ENCODE measurements around the gene APP. TPM values are rescaled to one million over a fixed set of nuclear protein-coding genes. Genes with fewer than 3 reads are reported as not detected.
A peak's percentile ranks its signal among the peaks of the same experiment; 100 is the strongest.
"Not testable (repeated sequence)": the region's sequence is repeated elsewhere in the genome, so short reads cannot be mapped to it uniquely, and the experiment has no call there.

The APP gene
- total RNA-seq, 1 experiment from 2014 or later, result 75.9 TPM

- DNase-seq (ENCODE audit: low read depth), result peak; percentile 10
These were observed 70.9 kb downstream of the APP start for GRCh38 chr21:26099610-26100219.

DNA sequence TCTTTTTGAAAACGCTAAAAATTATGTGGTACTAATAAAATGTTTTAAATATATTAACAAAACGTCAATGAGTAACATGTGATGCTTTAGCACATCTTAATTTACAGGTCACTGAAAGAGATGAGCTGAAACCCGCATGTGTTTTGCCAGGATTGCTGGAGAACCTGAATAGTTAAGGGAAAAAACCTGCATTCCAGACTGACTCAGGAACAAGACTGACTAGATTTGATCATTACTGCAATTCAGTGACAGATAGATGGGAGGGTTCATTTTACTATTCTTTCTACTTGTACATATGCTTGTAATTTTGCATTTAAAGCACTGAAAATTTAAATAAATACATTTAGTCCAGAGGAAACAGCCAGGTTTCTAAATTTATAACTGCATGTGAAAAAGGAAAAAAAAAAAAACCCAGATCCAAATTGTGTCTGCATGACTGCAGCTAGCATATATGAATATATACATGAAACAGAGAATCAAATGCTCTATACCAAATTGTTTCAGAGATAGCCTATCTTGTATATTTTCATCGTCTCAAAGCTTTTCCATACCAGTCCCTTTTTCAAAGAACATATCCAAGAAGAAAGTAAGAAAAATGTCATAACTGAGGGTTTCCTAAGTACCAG lies 71.7 kb downstream of the APP start:
- no peak for DNase-seq (ENCODE audit: low read depth)

DNA sequence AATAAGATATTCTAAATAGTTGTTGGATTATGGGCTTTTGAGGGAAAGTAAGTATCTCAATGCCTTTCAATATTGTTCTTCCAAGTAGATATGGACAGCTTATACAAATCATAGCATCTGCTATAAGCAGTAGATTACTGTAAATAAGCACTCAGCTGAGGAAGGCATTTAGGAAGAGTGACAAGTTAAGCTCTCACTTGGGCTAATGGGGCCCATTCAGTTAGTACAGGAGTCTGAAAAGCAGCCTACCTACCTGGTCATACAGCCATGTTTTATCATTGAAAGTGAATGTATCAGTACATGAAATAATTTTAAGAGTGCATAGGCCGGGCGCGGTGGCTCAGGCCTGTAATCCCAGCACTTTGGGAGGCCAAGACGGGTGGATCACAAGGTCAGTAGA lies 73.1 kb downstream of the APP start:
- no peak for DNase-seq (ENCODE audit: low read depth)

GRCh38 chr21:26096494-26097371 lies 73.8 kb downstream of the APP start:
- DNase-seq (ENCODE audit: low read depth), result no peak

- no peak for DNase-seq (ENCODE audit: low read depth)
These were observed 75.4 kb downstream of the APP start for GRCh38 chr21:26095131-26095530.

GRCh38 chr21:26093122-26093521 lies 77.4 kb downstream of the APP start:
- peak; percentile 45 for DNase-seq (ENCODE audit: low read depth)

DNA sequence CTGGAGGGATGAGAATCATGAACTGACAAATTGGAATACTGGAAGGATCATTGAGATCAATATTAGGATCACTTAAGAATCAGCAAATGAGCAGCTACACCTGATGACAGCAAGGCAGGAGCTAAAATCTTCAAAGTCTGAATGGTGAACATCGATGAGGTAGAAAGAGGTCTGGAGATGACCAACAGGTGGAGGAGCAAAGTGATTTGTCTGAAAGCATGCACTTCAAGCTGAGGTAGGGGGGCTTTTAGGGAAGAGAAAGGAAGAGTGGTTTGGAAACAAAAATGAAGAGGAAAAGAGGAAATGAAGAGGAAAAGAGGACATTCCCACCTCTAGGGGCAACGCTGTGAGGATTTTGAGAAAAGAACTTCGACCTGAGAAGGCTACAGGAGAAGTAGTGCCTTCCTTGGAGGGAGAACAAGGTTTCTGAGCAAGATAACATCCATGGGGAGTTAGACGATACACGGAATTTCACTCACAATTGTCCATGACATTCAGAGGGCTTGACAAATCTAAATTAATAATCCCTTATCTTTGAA lies 79.0 kb downstream of the APP start:
- DNase-seq (ENCODE audit: low read depth), result no peak

DNA sequence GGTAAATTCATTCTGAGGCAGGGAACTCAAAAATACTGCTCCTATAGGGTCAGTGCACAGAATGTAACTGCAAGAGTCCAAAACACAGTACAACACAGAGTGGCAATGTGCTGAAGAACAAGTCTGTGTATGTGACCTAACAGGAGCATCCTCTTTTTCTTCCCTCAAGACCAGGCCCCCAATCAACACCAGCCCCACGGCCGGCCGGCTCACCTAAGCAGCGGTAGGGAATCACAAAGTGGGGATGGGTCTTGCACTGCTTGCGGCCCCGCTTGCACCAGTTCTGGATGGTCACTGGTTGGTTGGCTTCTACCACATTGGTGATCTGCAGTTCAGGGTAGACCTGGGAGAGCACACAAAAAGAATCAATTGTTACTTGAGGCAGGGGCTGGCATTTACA lies 80.8 kb downstream of the APP start:
- DNase-seq (ENCODE audit: low read depth), result no peak

GRCh38 chr21:26087223-26087918 lies 83.2 kb downstream of the APP start:
- no peak for DNase-seq (ENCODE audit: low read depth)

DNA sequence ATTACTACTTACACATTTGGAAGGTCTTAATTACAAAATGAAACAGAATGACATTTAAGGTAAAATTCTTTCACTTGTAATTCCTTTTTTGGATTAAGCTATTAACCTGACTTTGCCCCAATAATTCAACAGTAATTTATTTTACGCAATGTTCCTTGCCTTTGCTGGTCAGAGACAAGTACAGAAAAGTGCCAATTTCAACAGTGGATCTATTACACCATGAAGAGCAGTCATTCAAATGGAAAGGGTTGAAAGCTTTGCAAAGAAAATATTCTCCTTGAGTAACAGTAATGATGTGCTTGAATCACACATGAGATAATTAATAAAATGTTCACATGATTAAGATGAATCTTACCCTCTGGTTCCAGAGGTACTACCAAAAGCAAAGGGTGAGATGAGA lies 84.7 kb downstream of the APP start:
- no peak for DNase-seq (ENCODE audit: low read depth)

- DNase-seq (ENCODE audit: low read depth), result no peak
These were observed 85.4 kb downstream of the APP start for GRCh38 chr21:26085127-26085526.

DNA sequence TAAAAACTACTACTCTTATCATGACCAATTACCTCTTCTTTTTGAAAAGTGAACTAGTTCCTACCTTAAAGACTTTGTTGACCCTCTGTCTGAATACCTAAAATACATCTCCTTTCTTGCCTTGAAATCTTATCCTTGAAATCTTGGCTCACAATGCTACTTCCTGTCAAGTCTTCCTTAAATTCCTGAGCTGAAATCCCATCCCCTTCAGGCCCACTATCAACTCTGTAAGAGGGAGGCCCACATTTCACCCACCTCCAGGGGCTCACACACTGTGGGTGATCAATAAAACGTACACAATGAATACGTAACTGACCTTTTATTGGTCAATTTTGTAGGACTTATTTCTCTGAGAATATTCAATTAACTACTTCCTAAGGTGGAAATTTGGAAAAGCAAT lies 88.0 kb downstream of the APP start:
- no peak for DNase-seq (ENCODE audit: low read depth)

DNA sequence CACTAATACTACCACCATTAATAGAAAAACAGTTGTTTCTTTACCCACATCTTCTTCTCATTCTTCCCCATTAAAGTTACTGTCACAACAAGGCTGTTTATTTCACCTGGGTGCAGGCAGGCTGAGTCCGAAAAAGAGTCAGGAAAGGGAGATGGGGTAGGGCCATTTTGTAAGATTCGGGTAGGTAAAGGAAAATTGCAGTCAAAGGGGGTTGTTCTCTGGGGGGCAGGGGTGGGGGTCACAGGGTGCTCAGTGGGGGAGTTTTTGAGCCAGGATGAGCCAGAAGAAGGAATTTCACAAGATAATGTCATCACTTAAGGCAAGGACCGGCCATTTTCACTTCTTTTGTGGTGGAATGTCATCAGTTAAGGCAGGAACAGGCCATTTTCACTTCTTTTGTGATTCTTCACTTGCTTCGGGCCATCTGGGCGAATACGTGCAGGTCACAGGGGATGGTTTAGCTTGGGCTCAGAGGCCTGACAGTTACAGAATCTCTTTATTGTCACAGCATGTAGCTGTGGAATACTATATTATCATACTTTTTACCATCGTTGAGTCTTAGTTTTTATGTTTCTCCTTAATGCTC lies 89.3 kb downstream of the APP start:
- DNase-seq (ENCODE audit: low read depth), result not testable (repeated sequence)

DNA sequence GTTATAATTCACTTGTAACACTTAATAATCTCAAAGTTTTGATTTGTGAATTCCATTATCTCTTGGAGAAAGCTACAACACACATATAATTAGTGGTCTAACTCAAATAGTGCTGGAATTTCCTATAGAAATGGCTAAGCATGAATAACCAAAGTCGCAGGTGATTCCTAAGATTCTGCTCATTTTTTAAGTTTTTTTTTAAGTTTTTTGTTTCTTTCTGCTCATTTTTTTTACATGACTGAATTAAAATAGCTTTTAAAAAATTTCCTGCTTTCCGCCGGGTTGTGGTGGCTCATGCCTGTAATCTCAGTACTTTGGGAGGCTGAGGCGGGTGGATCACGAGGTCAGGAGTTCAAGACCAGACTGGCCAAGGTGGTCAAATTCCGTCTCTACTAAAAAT lies 90.4 kb downstream of the APP start:
- DNase-seq (ENCODE audit: low read depth), result no peak

- DNase-seq (ENCODE audit: low read depth), result no peak
These were observed 91.2 kb downstream of the APP start for GRCh38 chr21:26079366-26079765.

DNA sequence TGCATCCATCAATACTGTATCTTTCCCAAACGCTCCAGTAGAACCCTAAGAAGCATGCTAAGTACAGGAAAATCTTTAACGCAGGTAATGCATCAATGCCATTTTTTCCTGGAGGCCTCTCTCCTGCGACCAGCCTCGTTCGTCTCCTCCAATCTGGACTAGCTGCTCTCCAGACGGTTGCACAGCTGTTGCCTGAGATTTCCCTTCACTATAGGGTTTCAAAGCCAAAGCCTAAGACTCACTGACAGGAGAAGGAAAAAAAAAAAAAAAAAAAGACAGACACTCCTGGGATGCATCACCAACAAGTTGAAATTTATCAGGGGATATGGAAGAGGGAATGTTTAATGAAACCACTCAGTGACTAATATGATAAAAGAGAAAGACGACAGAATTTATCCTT lies 93.0 kb downstream of the APP start:
- peak; percentile 22 for DNase-seq (ENCODE audit: low read depth)

- peak; percentile 45 for DNase-seq (ENCODE audit: low read depth)
These were observed 97.6 kb downstream of the APP start for GRCh38 chr21:26072666-26073615.

- peak; percentile 69 for DNase-seq (ENCODE audit: low read depth)
These were observed 99.6 kb downstream of the APP start for GRCh38 chr21:26070822-26071425.

DNA sequence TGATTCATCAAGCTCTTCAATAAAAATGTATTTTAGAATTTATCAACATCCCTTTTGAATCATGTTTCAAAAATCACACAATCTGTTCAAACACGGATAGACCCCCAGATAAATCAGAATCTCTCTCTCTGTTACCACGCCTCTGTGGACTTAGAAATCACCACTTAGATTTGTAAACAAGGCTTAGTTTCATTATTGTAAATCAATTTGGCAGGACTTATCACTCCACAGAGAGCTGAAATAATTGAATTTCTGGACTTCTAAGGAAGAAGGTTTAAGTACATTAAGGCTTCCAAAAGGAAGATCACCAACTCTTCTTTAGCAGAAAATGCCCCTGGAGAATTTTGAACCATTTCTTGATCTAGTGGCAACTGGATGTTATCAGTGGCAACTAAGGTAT lies 100.4 kb downstream of the APP start:
- DNase-seq (ENCODE audit: low read depth), result no peak

GRCh38 chr21:26068776-26069175 lies 101.8 kb downstream of the APP start:
- DNase-seq (ENCODE audit: low read depth), result no peak
